NCI-H146 (cell line): ENCODE results near the gene KIF2C.
"Not testable (repeated sequence)": the region's sequence is repeated elsewhere in the genome, so short reads cannot be mapped to it uniquely, and the experiment has no call there.

Experiments
- DNase-seq: peaks from one replicate; lab custom pipeline; 2025; lab: John Stamatoyannopoulos, UW

Gene KIF2C

DNA sequence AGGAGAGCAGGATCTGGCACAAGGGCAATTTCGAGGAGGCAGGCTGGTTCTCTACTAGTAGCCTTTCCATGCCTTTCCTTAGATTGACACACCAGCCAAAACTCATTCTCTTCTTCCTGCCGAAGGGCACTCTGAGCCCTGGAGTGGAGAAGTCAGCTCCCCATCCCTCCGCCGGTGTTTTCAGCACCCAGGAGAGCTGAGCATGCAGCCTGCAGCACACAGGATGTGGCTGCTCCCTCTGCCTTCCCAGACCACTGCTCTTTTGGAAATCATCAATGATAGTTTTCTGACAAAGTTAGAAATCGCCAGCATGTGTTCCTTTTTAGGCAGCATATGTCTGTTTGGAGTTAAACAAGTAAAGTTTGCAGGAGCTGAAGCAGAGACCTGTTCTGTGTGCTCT lies 20.3 kb upstream of the KIF2C start:
- no peak for DNase-seq

DNA sequence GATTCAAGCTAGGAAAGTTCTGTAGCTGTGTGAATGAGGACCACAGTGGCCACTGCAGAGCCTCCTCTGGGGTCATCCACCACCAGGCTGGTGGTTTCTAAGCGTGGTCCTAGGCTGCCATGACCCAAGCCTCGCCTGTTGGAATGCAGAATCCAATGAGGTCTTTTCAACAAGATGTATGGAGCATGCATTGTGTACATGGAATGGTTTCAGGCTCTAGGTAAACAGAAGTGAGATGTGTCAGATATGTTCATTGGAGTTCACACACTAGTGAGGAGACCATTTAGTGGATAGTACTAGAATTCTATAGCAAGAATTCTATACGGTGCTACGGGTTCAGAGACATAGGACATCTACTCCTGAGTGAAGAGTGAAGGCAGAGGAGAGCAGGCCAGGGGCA lies 19.4 kb upstream of the KIF2C start:
- no peak for DNase-seq

DNA sequence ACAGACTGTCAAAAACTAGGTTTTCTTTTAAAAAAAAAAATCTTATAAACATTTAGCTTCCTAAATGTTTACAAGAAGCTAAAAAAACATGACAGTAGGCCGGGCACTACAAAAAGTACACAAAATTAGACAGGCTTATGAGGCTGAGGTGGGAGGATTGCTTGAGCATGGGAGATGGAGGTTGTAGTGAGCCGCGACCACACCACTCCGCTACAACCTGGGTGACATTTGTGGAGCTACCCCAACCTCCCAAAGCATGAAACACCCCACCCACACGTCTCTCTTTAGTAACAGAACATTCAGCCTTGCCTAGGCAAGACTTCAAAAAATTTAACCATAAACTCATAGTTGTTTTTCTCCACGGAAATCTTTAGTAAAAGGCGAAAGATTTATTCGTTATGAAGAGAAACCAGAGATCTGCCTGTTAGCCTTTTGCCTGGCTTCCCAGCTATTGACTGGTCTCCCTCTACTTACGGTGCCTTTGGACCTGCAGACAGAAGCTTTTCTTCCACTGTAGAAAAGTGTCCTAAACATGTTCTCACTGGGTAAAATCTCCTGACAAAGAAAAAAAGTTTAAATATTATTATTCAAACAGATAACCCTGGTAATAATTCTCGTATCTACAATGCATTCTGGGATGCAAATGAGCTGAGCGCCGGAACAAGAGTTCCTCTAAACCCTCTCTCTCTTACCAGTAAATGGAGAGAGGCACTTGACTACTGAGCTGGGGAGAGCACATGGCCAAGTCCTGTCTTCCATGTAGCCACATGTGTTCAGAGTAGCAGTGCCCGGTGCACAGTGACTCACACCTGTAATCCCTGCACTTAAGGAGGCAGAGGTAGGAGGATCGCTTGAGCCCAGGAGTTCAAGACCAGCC lies 17.9 kb upstream of the KIF2C start:
- peak; percentile 50 for DNase-seq

DNA sequence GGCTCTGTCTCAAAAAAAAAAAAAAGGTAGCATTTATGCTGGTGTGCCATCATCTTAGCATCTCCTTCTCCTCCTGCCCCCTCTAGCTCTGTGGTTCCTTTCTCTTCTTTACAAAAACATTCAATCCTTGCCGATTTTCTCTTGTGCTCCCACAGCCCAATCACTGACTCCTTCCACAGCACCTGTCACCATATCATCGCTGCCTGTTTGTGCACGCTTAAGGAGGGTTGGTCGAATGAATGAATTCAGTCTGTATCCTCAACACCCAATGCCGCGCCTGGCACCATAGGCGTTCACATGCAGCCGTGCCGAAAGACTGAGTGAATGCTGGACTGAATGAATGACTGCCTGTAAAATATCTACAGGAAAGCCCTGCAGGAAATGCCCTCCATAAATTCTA lies 16.6 kb upstream of the KIF2C start:
- DNase-seq, result no peak

DNA sequence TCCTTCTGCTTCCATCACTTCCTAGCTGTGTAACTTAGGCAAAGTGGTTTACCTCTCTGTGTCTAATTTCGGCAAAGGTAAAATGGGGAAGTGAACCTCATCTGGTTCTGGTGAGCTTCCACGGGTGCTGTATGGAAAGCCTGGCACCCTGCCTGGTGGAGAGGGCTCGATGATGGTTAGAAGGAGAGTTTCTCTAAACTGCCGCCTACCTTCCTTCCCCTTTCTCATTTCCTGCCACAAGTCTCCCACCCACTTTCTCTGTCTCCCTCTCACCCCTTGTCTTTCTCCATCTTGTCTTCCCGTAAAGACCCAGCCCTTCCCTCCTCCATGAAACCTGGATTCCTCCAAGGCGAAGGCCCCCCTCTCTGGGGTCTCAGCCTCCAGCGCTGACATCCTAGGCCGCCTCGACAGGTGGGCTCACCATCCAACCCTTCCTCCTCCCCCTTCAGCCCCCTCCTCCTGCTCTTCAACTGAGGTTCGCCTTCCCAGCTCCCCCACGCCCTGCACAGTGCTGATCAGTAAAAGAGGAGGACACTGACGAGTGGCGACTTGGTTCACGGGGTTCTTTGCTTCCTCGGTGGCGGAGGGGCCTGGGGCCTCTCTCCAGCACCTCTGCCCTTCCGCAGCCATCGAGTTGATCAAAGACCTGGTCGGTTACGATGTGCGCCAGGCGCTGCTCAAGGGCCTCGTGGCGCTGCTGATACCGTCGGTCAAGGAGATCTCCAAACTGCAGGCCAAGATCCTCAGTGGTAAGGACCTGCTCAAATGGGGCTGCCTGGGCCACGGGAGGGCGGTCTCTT lies 15.9 kb upstream of the KIF2C start:
- no peak for DNase-seq

DNA sequence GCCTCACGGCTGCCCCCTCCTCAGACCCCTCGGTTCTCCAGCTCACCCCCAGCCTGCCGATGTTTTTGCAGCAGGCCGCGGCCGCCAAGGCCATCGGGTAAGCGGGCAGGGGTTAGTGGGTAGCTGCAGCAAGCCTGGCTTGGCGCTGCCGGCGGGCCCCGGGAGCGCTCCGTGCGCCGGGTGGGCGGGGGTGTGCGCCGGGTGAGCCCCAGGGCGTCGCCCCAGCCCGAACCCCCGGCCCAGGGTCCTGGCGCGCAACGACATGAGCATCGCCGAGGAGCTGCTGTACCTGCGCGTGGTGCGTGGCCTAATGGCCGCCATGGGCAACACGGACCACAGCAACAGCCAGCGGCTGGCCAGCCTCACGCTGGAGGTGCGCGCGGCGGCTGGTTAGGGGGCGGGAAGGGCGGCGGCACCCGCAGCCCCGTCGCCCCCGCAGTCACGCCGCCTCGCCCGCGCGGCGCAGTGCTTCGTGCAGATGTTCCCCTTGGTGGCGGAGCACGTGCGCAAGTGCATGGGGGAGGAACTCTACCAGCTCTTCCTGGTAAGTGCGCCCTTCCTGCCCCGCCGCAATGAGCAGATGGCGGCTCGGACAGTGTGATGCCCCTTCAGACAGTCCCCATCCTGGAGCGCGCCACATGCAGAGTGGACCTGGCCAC lies 15.2 kb upstream of the KIF2C start:
- DNase-seq, result no peak

DNA sequence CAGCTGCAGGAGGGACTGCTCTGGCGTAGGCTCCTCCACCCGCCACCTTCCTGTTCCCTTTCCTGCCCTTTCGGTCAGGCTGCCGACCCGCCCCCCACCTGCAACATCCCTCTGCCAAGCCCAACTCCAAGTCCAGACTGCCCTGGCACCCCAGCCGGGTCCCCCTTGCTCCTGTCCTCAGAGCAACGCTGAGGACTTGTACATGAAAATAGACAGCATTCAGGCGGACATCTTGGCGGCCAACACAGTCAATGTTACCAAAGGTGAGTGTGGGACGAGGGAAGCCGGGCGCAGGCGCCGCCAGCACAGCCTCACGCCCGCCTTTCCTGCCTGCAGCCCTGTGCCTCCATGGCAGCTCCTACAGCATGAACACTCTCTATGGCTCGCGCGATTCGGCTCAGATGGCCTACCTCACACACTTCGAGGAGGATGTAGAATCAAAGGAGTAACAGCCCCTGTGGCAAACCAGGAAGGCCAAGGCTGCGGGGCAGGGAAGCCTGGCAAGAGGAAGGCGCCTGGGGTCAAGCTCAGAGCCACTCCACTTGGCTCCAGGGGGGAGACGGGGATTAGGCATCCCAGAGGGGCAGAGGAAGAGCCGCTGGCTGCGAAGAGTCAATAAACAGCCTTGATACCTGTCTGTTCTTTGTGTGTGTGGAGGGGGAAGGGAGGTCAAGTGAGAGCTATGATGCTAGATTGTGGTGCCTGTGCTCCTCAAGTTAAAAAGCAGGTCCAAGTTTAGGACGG lies 14.5 kb upstream of the KIF2C start:
- no peak for DNase-seq

DNA sequence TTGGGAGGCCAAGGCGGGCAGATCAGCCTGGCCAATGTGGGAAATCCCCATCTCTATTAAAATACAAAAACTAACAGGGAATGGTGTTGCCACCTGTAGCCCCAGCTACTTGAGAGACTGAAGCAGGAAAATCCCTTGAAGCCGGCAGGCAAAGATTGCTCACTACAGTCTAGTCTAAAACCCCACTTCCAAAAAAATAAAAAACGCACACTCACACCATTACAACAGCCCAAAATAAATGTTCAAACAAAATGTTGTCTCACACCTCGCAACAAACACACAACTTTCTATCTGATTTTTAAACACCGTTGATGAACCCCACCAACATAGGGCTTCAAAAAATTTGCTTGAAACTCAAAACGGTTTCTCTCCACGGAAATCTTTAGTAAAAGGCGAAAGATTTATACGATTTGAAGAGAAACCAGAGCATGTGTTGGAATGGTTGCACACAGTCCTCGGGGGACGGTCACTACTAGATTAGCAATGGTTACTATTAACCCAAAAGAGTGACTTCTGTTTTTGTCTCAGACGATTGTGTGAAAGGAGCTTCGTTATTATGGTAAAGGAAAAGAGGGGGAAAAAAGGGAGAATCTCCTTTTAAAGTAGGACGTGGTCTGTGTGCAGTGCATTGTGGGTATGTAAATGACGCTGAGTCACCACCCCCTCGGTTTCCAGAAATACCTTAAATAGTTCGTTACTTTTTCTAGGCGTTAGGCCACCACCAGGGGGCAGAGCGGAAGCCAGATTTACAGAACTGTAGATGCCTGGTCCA lies 8.7 kb upstream of the KIF2C start, which contains the start of gene RNU5D-1:
Gene RNU5D-1, minus strand, starts transcription at position 430 of the 772 bp plus-strand sequence.
- DNase-seq, result peak; percentile 92

DNA sequence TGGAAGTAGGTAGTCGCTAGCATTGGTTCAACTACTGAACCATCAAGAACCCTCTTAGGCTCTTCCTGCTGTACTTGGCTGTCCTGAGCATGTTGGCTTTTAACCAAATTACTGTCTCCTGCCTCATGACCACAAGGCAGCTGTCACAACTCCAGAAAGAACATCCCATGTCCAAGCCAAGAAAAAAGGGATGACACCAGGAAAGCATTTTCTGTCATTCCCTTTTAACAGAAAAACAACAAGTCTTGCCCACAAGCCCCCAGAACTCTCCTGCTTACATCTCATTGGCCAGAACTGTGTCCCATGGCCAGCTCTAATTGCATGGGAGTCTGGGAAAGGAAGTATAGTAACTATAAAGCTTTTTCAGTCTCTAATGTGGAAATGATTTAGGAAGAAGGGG lies 6.3 kb upstream of the KIF2C start:
- DNase-seq, result no peak

DNA sequence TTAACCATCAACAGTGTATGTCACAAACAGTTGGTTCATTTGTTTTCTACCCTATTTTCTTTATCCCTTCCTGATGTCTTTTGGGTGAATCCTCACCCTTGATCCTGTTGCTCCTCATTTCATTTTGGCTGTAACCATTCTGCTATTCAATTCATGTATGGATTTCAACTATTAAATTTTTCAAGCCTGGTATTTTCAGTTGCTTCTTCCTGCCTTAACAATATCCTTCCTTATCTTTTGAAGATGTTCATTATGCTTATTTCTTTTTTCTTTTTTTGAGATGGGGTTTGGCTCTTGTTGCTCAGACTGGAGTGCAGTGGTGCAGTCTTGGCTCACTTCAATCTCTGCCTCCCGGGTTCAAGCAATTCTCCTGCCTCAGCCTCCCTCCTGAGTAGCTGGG lies 5.9 kb upstream of the KIF2C start:
- DNase-seq, result no peak

DNA sequence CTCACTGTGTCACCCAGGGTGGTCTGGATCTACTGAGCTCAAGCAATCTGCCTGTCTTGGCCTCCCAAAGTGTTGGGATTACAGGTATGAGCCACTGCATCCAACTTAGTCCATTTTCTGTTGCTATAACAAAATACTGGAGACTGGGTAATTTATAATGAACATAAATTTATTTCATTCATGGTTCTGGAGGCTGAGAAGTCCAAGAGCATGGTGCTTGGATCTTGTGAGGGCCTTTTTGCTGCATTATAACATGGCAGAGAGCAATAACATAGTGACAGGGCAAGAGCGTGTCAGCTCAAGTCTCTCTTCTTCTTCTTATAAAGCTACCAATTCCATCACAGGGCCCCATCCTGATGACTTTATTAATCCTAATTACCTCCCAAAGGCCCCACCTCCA lies 3.6 kb upstream of the KIF2C start:
- DNase-seq, result no peak

DNA sequence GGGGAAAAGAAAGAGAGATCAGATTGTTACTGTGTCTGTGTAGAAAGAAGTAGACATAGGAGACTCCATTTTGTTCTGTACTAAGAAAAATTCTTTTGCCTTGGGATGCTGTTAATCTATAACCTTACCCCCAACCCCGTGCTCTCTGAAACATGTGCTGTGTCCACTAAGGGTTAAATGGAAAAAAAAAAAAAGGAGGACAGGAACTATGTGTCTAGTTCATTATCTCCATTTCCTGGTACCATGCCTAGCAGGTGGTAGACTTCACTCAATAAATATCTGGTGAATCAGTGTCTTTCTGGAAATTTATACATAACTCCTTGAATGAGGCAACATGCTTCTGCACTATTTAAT lies 707 bp upstream of the KIF2C start:
- not testable (repeated sequence) for DNase-seq

DNA sequence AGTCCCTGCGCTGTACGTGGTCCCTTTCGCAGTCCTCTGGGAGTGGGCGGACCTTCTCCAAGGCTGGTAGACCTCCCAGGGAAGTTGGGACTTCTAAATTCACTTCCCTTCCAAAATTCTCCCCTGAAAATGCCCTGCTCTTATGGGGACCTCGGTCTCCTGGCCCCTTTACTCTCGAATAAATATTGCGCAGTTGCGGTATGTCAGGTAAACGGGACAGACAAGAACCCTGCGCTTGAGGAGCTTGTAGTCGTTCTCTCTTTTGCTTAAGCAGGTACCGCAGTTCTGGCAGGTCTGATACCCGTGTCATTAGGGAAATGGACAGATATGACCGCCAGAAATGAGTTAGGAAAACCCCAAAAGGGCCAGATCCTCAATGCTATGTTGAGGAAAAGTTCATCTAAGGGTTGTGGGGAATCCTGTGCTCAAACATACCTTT lies 561 bp downstream of the KIF2C start:
- no peak for DNase-seq

DNA sequence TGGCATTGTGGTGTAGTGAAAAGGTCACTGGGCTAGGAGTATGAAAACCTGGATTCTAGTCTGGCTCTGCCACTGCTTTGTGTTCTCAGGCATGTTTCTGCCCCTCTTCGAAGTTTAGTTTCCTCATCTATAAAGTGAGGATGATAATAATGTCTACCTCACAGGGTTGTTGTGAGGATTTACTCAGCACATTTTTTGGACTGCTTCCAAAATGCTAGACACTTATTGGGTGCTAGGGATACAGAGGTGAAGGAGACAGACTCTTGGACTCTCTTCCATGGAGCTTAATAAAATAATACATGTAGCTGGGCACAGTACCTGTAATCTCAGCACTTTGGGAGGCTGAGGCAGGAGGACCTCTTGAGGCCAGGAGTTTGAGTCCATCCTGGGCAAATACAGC lies 3.6 kb downstream of the KIF2C start:
- DNase-seq, result no peak

DNA sequence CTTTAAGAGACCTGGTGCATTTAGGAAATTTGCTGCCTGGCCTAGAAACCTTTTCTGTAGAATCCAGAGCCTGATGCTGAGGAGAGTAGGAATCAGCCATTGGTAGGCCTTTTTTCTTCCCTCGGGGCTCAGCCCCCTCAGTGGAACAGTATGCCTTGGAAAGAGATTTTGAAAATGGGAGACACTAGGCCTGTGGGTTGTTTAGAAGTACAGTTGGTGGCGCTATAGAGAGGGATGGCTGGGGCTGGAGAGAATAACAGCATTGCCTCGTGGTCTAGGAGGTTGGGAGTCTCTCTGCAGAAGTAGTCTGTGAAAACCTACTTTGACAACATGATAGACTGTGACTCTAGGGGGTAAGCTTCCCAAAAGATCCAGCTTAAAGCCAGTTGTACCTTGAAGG lies 8.2 kb downstream of the KIF2C start:
- no peak for DNase-seq

DNA sequence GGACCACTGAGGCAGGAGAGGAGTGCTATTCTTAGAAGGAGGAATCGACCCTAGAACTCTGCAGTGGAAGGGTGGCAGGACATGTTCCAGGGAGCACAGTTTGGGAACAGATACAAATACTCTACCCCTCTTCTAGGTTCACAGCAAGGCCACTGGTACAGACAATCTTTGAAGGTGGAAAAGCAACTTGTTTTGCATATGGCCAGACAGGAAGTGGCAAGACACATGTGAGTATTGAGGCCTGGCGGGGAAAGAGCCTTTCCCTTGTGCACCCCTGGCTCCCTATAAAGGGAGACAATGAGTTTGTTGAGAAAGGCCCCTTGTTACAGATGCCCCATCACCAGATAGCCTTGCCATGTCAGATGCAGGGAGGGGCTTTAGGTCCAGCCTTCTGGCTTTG lies 17.8 kb downstream of the KIF2C start:
- no peak for DNase-seq

DNA sequence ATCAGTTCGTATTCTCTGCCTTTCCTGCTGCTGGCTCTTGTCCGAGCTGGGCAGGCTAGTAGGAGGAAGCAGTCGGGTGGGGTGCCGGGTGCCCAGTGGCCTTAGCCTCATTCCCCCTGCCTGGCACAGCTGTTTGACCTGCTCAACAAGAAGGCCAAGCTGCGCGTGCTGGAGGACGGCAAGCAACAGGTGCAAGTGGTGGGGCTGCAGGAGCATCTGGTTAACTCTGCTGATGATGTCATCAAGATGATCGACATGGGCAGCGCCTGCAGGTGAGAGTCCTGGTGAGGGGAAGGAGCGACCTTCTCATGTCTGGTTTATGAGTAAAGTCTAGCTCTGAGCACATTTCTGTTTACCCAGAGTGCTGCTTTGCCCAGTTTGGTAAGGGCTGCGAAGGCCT lies 19.4 kb downstream of the KIF2C start:
- no peak for DNase-seq

DNA sequence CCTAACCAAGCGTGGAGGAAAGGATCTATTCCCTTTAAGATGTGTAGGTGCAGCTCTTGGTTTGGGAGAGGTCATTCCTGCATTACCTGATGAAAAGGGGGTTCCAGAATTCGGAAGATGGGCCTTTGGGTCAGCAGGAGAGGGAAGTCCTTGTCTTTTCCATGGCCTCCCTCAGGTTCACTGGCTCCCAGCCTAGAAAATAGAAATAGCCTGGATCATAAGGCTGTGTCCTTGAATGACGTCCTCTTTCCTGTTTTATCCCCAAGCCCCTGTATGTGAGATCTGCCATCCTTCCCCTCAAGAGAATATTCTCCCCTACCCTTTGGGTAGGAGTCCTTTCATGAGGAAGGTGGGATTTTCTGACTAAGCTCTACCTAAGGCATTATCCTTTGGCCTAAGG lies 21.2 kb downstream of the KIF2C start:
- no peak for DNase-seq

DNA sequence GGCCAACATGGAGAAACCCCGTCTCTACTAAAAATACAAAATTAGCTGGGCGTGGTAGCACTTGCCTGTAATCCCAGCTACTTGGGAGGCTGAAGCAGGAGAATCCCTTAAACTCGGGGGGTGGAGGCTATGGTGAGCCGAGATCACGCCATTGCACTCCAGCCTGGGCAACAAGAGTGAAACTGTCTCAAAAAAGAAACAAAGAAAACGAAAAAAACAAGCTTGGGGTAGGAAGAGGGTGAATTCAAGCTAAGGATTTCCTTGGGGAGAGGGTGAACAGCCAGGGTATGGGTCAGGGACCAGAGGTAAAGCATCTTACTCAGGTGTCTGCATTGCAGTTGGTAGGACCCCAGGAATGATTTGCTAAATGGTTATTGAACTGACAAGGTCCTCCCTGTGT lies 26.8 kb downstream of the KIF2C start:
- DNase-seq, result not testable (repeated sequence)

DNA sequence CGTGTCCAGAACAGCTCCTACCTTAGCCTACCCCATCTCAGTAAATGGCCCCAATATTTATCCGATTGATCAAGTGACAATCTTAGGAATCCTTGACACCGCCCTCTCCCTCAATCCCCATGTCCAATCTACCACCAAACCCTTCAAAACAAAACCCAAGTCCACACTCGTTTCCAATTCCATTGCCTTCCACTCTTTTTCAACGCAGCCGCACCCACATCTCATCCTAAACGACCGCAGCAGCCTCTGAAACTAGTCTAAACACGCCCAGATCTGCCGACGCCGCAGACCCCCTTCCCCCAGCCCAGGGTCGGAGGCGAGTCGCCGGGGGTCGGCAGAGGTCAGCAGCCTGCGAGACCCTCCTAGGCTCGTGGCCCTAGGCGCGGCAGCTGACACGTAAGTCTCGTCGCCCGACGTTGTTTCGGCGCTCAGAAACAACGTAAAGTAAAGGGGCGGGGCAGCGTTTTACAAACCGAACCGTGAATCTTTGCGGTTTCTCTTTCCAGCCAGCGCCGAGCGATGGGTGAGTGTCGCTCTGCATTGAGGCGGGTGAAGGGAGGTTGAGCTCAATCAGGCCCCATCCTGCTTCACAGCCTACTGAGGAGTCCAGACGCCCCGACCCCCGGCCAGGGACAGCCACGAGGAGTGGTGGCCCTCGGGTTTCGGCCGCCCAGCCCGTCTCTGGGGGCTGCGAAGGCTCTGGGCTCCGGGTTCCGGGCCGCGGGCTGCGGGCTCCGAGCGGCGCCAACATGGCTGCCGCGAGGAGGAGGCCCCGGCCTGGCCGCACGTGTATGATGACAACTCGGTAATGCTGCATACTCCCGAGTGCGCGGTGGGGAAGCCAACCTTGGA lies 35.7 kb downstream of the KIF2C start, which contains the start of gene RPS8:
Gene RPS8, plus strand, starts transcription at position 463 of the 852 bp plus-strand sequence. Its CDS starts 57 bp downstream, at position 520.
- DNase-seq, result peak; percentile 87
